GM12878 (cell line): Measurements from ENCODE around the gene CTNNAL1. TPM values are rescaled to one million over a fixed set of nuclear protein-coding genes. Genes with fewer than 3 reads are reported as not detected.

ENCODE experiments used
- ATAC-seq: fragments of 200-7000 bp; cut with Tn5 transposase; 3 replicates; pipeline ENCODE4 v1.9.1; 2020; ENCODE audit warnings: mild to moderate bottlenecking, moderate library complexity
- BruUV-seq: library from RNA; stranded (reverse); fragments of 400-500 nt; replicated peaks from 2 replicates; lab custom pipeline; 2021; lab: Mats Ljungman, UMichigan
- CTCF ChIA-PET: fragments of 300-600 bp; sonication (Branson Sonifier 250); formaldehyde crosslinking; extraction: SDS; loops from one replicate; lab custom pipeline; 2021; ENCODE audit warnings: inconsistent platforms; lab: Yijun Ruan, JAX
- POLR2A ChIA-PET: fragments of 350-600 bp; formaldehyde crosslinking; extraction: SDS; loops from one replicate; lab custom pipeline; 2021; ENCODE audit warnings: inconsistent platforms; lab: Charles Lee
- RAD21 ChIA-PET: fragments of 300-600 bp; sonication (Branson Sonifier 250); formaldehyde crosslinking; loops from one replicate; lab custom pipeline; 2023; ENCODE audit warnings: antibody characterized with exemption; ENCODE audit not compliant: unreplicated experiment; lab: Charles Lee
- SMC1A ChIA-PET: fragments of 300-600 bp; sonication (Branson Sonifier 250); formaldehyde crosslinking; loops from one replicate; lab custom pipeline; 2023; ENCODE audit not compliant: unreplicated experiment, uncharacterized antibody; lab: Charles Lee
- DNase-seq: peaks from one replicate; pipeline ENCODE4 v3.0.0-alpha.2; 2011; ENCODE audit warnings: low read depth, low spot score
- FAIRE-seq: peaks from 3 replicates; lab custom pipeline; 2011; peaks lifted over from hg19 to GRCh38; lab: Jason Lieb, UNC
- H2AFZ ChIP-seq: 2 replicates; pipeline ENCODE4 v1.6.0; 2011; ENCODE audit warnings: low read depth, low read length, control low read depth; ENCODE audit not compliant: control insufficient read depth
- H3K27ac ChIP-seq: 2 replicates; pipeline ENCODE4 v1.5.1; 2011; ENCODE audit warnings: control low read depth; ENCODE audit not compliant: control insufficient read depth, insufficient read depth
- H3K27me3 ChIP-seq, 2 experiments: replicated peaks in 1 of 2; 2 replicates each; pipeline versions ENCODE4 v1.6.0 to v1.6.1; 2011; ENCODE audit warnings: low read length in 1 of 2; ENCODE audit not compliant: control insufficient read depth in 2 of 2, insufficient read depth in 2 of 2
- H3K36me3 ChIP-seq, 2 experiments: 2 replicates each; pipeline ENCODE4 v1.5.1; 2011; ENCODE audit warnings: low read length in 1 of 2; ENCODE audit not compliant: control insufficient read depth in 2 of 2, insufficient read depth in 2 of 2
- H3K4me1 ChIP-seq: 2 replicates; pipeline ENCODE4 v1.6.1; 2011; ENCODE audit warnings: mild to moderate bottlenecking, low read length, moderate library complexity, mixed read lengths; ENCODE audit not compliant: control insufficient read depth, insufficient read depth
- H3K4me2 ChIP-seq: 2 replicates; pipeline ENCODE4 v1.6.0; 2011; ENCODE audit warnings: control low read depth; ENCODE audit not compliant: control insufficient read depth, insufficient read depth
- H3K4me3 ChIP-seq: fragments of 200-600 bp; sonication (generic); 2 replicates; pipeline ENCODE4 v1.5.1; 2016
- H3K79me2 ChIP-seq: 2 replicates; pipeline ENCODE4 v1.6.0; 2011; ENCODE audit warnings: low read length; ENCODE audit not compliant: control insufficient read depth, insufficient read depth
- H3K9ac ChIP-seq: 2 replicates; pipeline ENCODE4 v1.8.0; 2011; ENCODE audit warnings: low read length, control low read depth, mixed read lengths; ENCODE audit not compliant: control insufficient read depth, insufficient read depth
- H3K9me3 ChIP-seq: replicated peaks from 3 replicates; pipeline ENCODE4 v1.5.1; 2011; ENCODE audit warnings: mild to moderate bottlenecking, low read length; ENCODE audit not compliant: control insufficient read depth, insufficient read depth
- H4K20me1 ChIP-seq: 2 replicates; pipeline ENCODE4 v1.6.0; 2011; ENCODE audit not compliant: control insufficient read depth, insufficient read depth
- CBFB ChIP-seq: IDR thresholded peaks from 2 replicates; pipeline ENCODE4 v1.6.1; 2016; ENCODE audit warnings: antibody characterized with exemption, low read depth
- CBX3 ChIP-seq: fragments of 200-600 bp; sonication (generic); IDR thresholded peaks from 2 replicates; pipeline ENCODE4 v1.6.1; 2016; ENCODE audit warnings: low read depth, borderline replicate concordance
- JUND ChIP-seq: IDR thresholded peaks from 2 replicates; pipeline ENCODE4 v1.6.1; 2012; ENCODE audit warnings: low read depth, mild to moderate bottlenecking, low read length, improper control_type of control experiment, moderate library complexity
- MYB ChIP-seq: fragments of 150-350 bp; IDR thresholded peaks from 2 replicates; pipeline ENCODE4 v1.6.1; 2014; ENCODE audit warnings: mild to moderate bottlenecking, low read depth, low read length, borderline replicate concordance
- SREBF1 ChIP-seq: IDR thresholded peaks from 2 replicates; pipeline ENCODE4 v1.6.1; 2012; ENCODE audit warnings: mild to moderate bottlenecking, low read length
- YY1 ChIP-seq: IDR thresholded peaks from 2 replicates; pipeline ENCODE4 v1.6.1; 2011; ENCODE audit warnings: low read depth, mild to moderate bottlenecking, low read length
- ZNF622 ChIP-seq: fragments of 450-650 bp; IDR thresholded peaks from 2 replicates; pipeline ENCODE4 v1.6.1; 2017; ENCODE audit warnings: mild to moderate bottlenecking, inconsistent platforms
- WGBS: methylation state at CpG from one replicate; pipeline ENCODE4 v1.1.6; 2016; ENCODE audit warnings: low lambda C conversion rate; ENCODE audit not compliant: insufficient replicate concordance, insufficient coverage; ENCODE audit errors: missing lambda C conversion rate; 5-methylcytosine and 5-hydroxymethylcytosine counted together
- in situ Hi-C: fragments of 300-500 bp; cut with MboI; formaldehyde crosslinking; loops from 9 replicates; pipeline ENCODE4 v1.14.3; 2018; ENCODE audit warnings: mixed read lengths
- intact Hi-C: fragments of 100-400 bp; cut with micrococcal nuclease; formaldehyde crosslinking; loops from one replicate; pipeline ENCODE4 v1.14.2; 2022; ENCODE audit not compliant: unreplicated experiment
- polyA plus RNA-seq, 11 experiments: library from polyadenylated mRNA; depleted of rRNA in 4 of 11; unstranded in 6 of 11; stranded (reverse) in 5 of 11; fragments of >200 nt; fragmentation: Nextera tagmentation in 4 of 11; fragmentation: Illumina TruSeq in 1 of 11; extraction: Ambion mirVana in 4 of 11; extraction: Trizol in 1 of 11; gene quantifications; 1 replicate in 1 of 11; 2 replicates in 10 of 11; pipeline versions ENCODE4 v1.2.1 to v1.2.3, GENCODE V29; 2011 to 2016; ENCODE audit warnings: inconsistent platforms in 2 of 11, missing spikeins in 2 of 11, low read depth in 1 of 11
- total RNA-seq, 4 experiments: library from RNA; depleted of rRNA in 3 of 4; stranded (reverse); fragments of >200 nt in 3 of 4; fragmentation: Illumina TruSeq in 1 of 4; extraction: Trizol in 1 of 4; gene quantifications; 2 replicates each; pipeline versions ENCODE4 v1.2.1 to v1.2.3, GENCODE V29; 2013 to 2021

Gene CTNNAL1
- total and polyA plus RNA-seq, 10 of the 15 experiments (the other 5 are each of a cell fraction or from before 2014, with no cell fraction given), result 16.3 to 82.5 (median 45.2) TPM

- peaks cover 2 to 13% of the 10 kb centered on the region in 2 experiments for H3K36me3 ChIP-seq
- WGBS, result 100% methylated on average over 2 of the region's 2 CpGs
- TF ChIP-seq SREBF1 (no peak), MYB (no peak), JUND (no peak), CBX3 (no peak), CBFB (no peak), YY1 (no peak), ZNF622 (no peak)
- H3K79me2 ChIP-seq, result no peaks in the 10 kb centered on the region
- POLR2A ChIA-PET, result interaction anchor here (0.7 kb wide), 1 partner anchor 31 kb away, joined by 3 read pairs; no protein-coding TSS in a partner anchor
- no peak overlapping the region for H3K27ac ChIP-seq
- FAIRE-seq (no peak), DNase-seq (no peak), ATAC-seq (no peak)
- in situ Hi-C loops (no loop called here), intact Hi-C loops (no loop called here)
- SMC1A ChIA-PET, result interaction anchor here (0.7 kb wide), 1 partner anchor 373 kb away, joined by 3 read pairs; no protein-coding TSS in a partner anchor
- no peaks in the 10 kb centered on the region for H3K9me3 ChIP-seq
- no peaks in the 10 kb centered on the region for H3K27me3 ChIP-seq
- CTCF ChIA-PET, result no interaction called here
- H3K4me3 ChIP-seq, result no peak overlapping the region
- no peak overlapping the region for H2AFZ ChIP-seq
- no peaks in the 10 kb centered on the region for H4K20me1 ChIP-seq
- H3K4me1 ChIP-seq, result no peaks in the 10 kb centered on the region
- RAD21 ChIA-PET, result no interaction called here
- no peak overlapping the region for H3K9ac ChIP-seq
- no peak overlapping the region for H3K4me2 ChIP-seq
- no TSS peak for BruUV-seq
These were observed 22.6 kb upstream of the CTNNAL1 start for GRCh38 chr9:109035684-109036423.
